Measurements from ENCODE around the gene C17orf100. TPM values are rescaled to one million over a fixed set of nuclear protein-coding genes. Genes with fewer than 3 reads are reported as not detected.

Gene C17orf100
- total RNA-seq, 3 donors from 2014 or later = 0.90 to 1.8 (median 1.1) TPM

GRCh38 chr17:6637458-6637840 lies 14.1 kb upstream of the C17orf100 start:
- no peaks in the 10 kb centered on the region for H3K9me3 Mint-ChIP-seq
- peaks cover 31% of the 10 kb centered on the region for H3K4me1 Mint-ChIP-seq (ENCODE audit: low read depth)
- ATAC-seq = no peak
- no peak overlapping the region for H3K4me3 Mint-ChIP-seq
- no peak for DNase-seq
- peaks cover 25% of the 10 kb centered on the region for H3K36me3 Mint-ChIP-seq (ENCODE audit: insufficient read depth)
- no peaks in the 10 kb centered on the region for H3K27me3 Mint-ChIP-seq (ENCODE audit: low read depth)

GRCh38 chr17:6638046-6638908 lies 13.3 kb upstream of the C17orf100 start:
- no peaks in the 10 kb centered on the region for H3K27me3 Mint-ChIP-seq (ENCODE audit: low read depth)
- no peaks in the 10 kb centered on the region for H3K9me3 Mint-ChIP-seq
- ATAC-seq (no peak), DNase-seq (no peak)
- peaks cover 39% of the 10 kb centered on the region for H3K4me1 Mint-ChIP-seq (ENCODE audit: low read depth)
- peak overlapping the region; percentile 95 for H3K4me3 Mint-ChIP-seq
- H3K36me3 Mint-ChIP-seq (ENCODE audit: insufficient read depth) = peaks cover 19% of the 10 kb centered on the region

GRCh38 chr17:6639014-6639585 lies 12.5 kb upstream of the C17orf100 start:
- ATAC-seq (no peak), DNase-seq (no peak)
- Mint-ChIP-seq H3K36me3 (ENCODE audit: insufficient read depth) (peaks cover 17% of the 10 kb centered on the region), H3K4me3 (peak overlapping the region; percentile 95), H3K27me3 (ENCODE audit: low read depth) (no peaks in the 10 kb centered on the region), H3K9me3 (no peaks in the 10 kb centered on the region), H3K4me1 (ENCODE audit: low read depth) (peaks cover 47% of the 10 kb centered on the region)

GRCh38 chr17:6639586-6640535 lies 11.7 kb upstream of the C17orf100 start:
- Mint-ChIP-seq H3K27me3 (ENCODE audit: low read depth) (no peaks in the 10 kb centered on the region), H3K36me3 (ENCODE audit: insufficient read depth) (peaks cover 18% of the 10 kb centered on the region), H3K4me3 (peak overlapping the region; percentile 95), H3K4me1 (ENCODE audit: low read depth) (peaks cover 54% of the 10 kb centered on the region), H3K9me3 (no peaks in the 10 kb centered on the region)
- DNase-seq (peak; percentile 28), ATAC-seq (peak; percentile 41 to 46)

GRCh38 chr17:6640536-6641246 lies 10.9 kb upstream of the C17orf100 start, which contains the start of the genes KIAA0753 and TXNDC17:
KIAA0753 (minus strand) TSS chr17:6640711; CDS start chr17:6635103, 5,608 bp downstream.
TXNDC17 (plus strand) TSS chr17:6641060; CDS start chr17:6641083, 23 bp downstream.
- H3K4me3 Mint-ChIP-seq = peak within 1 kb of the TSS; percentile 95
- H3K4me1 Mint-ChIP-seq (ENCODE audit: low read depth) = peaks cover 59% of the 10 kb centered on the region
- ATAC-seq (peak; percentile 88), DNase-seq (peak; percentile 83)
- no peaks in the 10 kb centered on the region for H3K27me3 Mint-ChIP-seq (ENCODE audit: low read depth)
- H3K36me3 Mint-ChIP-seq (ENCODE audit: insufficient read depth) = peaks cover 22% of the 10 kb centered on the region
- no peaks in the 10 kb centered on the region for H3K9me3 Mint-ChIP-seq

- DNase-seq (no peak), ATAC-seq (peak in 1 of 2 donors; percentile 1)
- Mint-ChIP-seq H3K4me3 (peak overlapping the region; percentile 95), H3K9me3 (no peaks in the 10 kb centered on the region), H3K36me3 (ENCODE audit: insufficient read depth) (peaks cover 27% of the 10 kb centered on the region), H3K4me1 (ENCODE audit: low read depth) (peaks cover 63% of the 10 kb centered on the region), H3K27me3 (ENCODE audit: low read depth) (no peaks in the 10 kb centered on the region)
Observed at GRCh38 chr17:6641247-6641863, 10.2 kb upstream of the C17orf100 start.

GRCh38 chr17:6642592-6642991 lies 9.0 kb upstream of the C17orf100 start:
- DNase-seq = no peak
- Mint-ChIP-seq H3K27me3 (ENCODE audit: low read depth) (no peaks in the 10 kb centered on the region), H3K9me3 (no peaks in the 10 kb centered on the region), H3K36me3 (ENCODE audit: insufficient read depth) (peaks cover 34% of the 10 kb centered on the region), H3K4me1 (ENCODE audit: low read depth) (peaks cover 66% of the 10 kb centered on the region), H3K4me3 (peak overlapping the region; percentile 95)
- no peak for ATAC-seq

- DNase-seq (no peak), ATAC-seq (no peak)
- no peak overlapping the region for H3K4me3 Mint-ChIP-seq
- H3K9me3 Mint-ChIP-seq = no peaks in the 10 kb centered on the region
- H3K36me3 Mint-ChIP-seq (ENCODE audit: insufficient read depth) = peaks cover 42% of the 10 kb centered on the region
- H3K4me1 Mint-ChIP-seq (ENCODE audit: low read depth) = peaks cover 70% of the 10 kb centered on the region
- no peaks in the 10 kb centered on the region for H3K27me3 Mint-ChIP-seq (ENCODE audit: low read depth)
Observed at GRCh38 chr17:6643451-6644125, 8.0 kb upstream of the C17orf100 start.

- Mint-ChIP-seq H3K36me3 (ENCODE audit: insufficient read depth) (peaks cover 44% of the 10 kb centered on the region), H3K4me3 (no peak overlapping the region)
Observed at GRCh38 chr17:6648181-6648580, 3.4 kb upstream of the C17orf100 start.

GRCh38 chr17:6651919-6652452 lies 424 bp downstream of the C17orf100 start:
- Mint-ChIP-seq H3K9me3 (no peaks in the 10 kb centered on the region), H3K4me1 (ENCODE audit: low read depth) (peaks cover 63% of the 10 kb centered on the region), H3K4me3 (peak overlapping the region; percentile 96), H3K27me3 (ENCODE audit: low read depth) (no peaks in the 10 kb centered on the region), H3K36me3 (ENCODE audit: insufficient read depth) (peaks cover 22% of the 10 kb centered on the region)
- ATAC-seq = peak; percentile 20 to 22
- peak; percentile 27 for DNase-seq

More at GRCh38 chr17:6648181-6648580, 3.4 kb upstream of the C17orf100 start:
- Mint-ChIP-seq H3K27me3 (ENCODE audit: low read depth) (no peaks in the 10 kb centered on the region), H3K4me1 (ENCODE audit: low read depth) (peaks cover 70% of the 10 kb centered on the region), H3K9me3 (no peaks in the 10 kb centered on the region)
- DNase-seq (no peak), ATAC-seq (no peak)

- H3K4me3 Mint-ChIP-seq = peak overlapping the region; percentile 81
- H3K9me3 Mint-ChIP-seq = no peaks in the 10 kb centered on the region
- H3K4me1 Mint-ChIP-seq (ENCODE audit: low read depth) = peaks cover 53% of the 10 kb centered on the region
- no peak for DNase-seq
- no peaks in the 10 kb centered on the region for H3K27me3 Mint-ChIP-seq (ENCODE audit: low read depth)
- H3K36me3 Mint-ChIP-seq (ENCODE audit: insufficient read depth) = peaks cover 2% of the 10 kb centered on the region
- no peak for ATAC-seq
Observed at GRCh38 chr17:6654841-6655731, 3.5 kb downstream of the C17orf100 start.
